Nephron progenitor cell (in vitro differentiated cells): ENCODE results near the gene FRMPD4.

Source experiments
- DNase-seq: peaks from one replicate; pipeline ENCODE4 v3.0.0; 2021
- H3K27ac Mint-ChIP-seq: 2 replicates; pipeline ENCODE4 v1.8.0; 2021; ENCODE audit warnings: mild to moderate bottlenecking, moderate library complexity, mixed read lengths
- H3K27me3 Mint-ChIP-seq: 2 replicates; pipeline ENCODE4 v1.8.0; 2021; ENCODE audit warnings: mild to moderate bottlenecking, low read depth, mixed read lengths; ENCODE audit not compliant: poor library complexity
- H3K36me3 Mint-ChIP-seq: 2 replicates; pipeline ENCODE4 v1.8.0; 2021; ENCODE audit warnings: low read depth, mixed read lengths
- H3K4me1 Mint-ChIP-seq: 2 replicates; pipeline ENCODE4 v1.8.0; 2021; ENCODE audit warnings: mixed read lengths
- H3K4me3 Mint-ChIP-seq: 2 replicates; pipeline ENCODE4 v1.8.0; 2021; ENCODE audit warnings: mild to moderate bottlenecking, moderate library complexity, mixed read lengths
- H3K9me3 Mint-ChIP-seq: 2 replicates; pipeline ENCODE4 v1.8.0; 2021; ENCODE audit warnings: mild to moderate bottlenecking, moderate library complexity, mixed read lengths
- TF ChIP-seq, protein P1 (sequence below): fragments of 200-600 bp; sonication (generic); IDR thresholded peaks from 2 replicates; pipeline ENCODE4 v1.5.0; 2021; ENCODE audit warnings: antibody characterized with exemption

Gene FRMPD4

DNA sequence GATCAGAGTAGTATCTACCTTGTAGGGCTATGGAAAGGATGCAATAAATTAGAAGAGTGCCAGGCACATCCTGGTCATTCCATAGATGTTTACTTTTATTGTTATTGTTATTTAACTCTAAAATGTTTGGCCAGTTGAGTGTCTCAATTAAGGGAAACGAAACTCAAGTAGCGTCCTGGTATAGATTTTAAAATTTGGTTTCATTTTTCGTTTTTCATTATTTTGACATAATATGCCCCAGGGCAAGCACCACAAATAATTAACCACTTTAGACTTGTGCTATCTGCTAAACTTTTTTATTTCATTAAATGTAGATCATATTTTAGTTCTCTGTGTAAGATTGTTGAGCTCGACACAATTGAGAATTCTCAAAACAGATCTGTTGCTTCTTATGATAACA lies 473.2 kb downstream of the FRMPD4 start:
- H3K4me3 Mint-ChIP-seq = no peak overlapping the region
- no peaks in the 10 kb centered on the region for H3K4me1 Mint-ChIP-seq
- H3K9me3 Mint-ChIP-seq = peaks cover 26% of the 10 kb centered on the region
- DNase-seq = no peak
- no peak overlapping the region for H3K27ac Mint-ChIP-seq
- H3K27me3 Mint-ChIP-seq = peaks cover 6% of the 10 kb centered on the region
- TF ChIP-seq, protein P1, sequence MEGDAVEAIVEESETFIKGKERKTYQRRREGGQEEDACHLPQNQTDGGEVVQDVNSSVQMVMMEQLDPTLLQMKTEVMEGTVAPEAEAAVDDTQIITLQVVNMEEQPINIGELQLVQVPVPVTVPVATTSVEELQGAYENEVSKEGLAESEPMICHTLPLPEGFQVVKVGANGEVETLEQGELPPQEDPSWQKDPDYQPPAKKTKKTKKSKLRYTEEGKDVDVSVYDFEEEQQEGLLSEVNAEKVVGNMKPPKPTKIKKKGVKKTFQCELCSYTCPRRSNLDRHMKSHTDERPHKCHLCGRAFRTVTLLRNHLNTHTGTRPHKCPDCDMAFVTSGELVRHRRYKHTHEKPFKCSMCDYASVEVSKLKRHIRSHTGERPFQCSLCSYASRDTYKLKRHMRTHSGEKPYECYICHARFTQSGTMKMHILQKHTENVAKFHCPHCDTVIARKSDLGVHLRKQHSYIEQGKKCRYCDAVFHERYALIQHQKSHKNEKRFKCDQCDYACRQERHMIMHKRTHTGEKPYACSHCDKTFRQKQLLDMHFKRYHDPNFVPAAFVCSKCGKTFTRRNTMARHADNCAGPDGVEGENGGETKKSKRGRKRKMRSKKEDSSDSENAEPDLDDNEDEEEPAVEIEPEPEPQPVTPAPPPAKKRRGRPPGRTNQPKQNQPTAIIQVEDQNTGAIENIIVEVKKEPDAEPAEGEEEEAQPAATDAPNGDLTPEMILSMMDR = no peak
- H3K36me3 Mint-ChIP-seq = no peaks in the 10 kb centered on the region

DNA sequence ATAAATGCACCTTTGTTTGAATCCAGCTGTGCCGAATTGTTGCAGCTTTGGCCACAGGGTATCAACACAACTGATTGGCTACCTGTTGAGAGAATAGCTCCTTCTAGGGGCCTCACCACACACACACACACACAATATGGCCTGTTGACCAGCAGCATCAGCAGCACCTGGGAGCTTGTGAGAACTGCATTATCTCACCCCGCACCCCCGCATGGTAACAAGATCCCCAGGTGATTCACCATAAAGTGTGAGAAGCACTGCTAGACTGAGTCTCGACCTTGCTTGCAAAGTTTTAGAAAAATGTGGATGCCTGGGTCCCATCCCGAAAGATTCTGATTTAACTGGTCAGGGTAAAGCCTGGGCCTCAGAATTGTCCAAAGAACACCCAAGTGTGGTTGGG lies 476.0 kb downstream of the FRMPD4 start:
- no peak for DNase-seq
- Mint-ChIP-seq H3K27me3 (no peaks in the 10 kb centered on the region), H3K27ac (no peak overlapping the region), H3K36me3 (no peaks in the 10 kb centered on the region), H3K9me3 (peaks cover 21% of the 10 kb centered on the region), H3K4me1 (no peaks in the 10 kb centered on the region), H3K4me3 (no peak overlapping the region)
- TF ChIP-seq, protein P1 = no peak

- H3K9me3 Mint-ChIP-seq = peaks cover 23% of the 10 kb centered on the region
Observed at GRCh38 chrX:12615061-12615460, 476.8 kb downstream of the FRMPD4 start.

DNA sequence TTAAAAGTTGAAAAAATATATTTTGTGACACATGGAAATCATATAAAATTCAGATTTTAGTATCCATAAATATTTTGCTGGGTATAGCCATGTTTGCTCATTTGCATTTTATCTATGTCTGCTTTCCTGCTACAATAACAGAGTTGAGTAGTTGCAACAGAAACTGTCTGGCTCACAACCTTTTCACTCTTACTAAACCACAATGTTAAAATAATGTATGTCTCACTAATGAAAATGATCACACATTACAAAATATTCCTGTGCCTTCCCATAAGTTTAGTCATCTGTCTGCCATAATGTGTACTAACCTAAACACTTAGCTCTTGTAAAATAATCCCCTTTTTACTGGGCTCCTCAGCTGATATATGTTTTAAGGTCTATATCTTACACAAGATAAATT lies 479.0 kb downstream of the FRMPD4 start:
- DNase-seq = no peak
- Mint-ChIP-seq H3K4me1 (no peaks in the 10 kb centered on the region), H3K27me3 (peaks cover 4% of the 10 kb centered on the region), H3K27ac (no peak overlapping the region), H3K4me3 (no peak overlapping the region), H3K9me3 (peaks cover 29% of the 10 kb centered on the region), H3K36me3 (no peaks in the 10 kb centered on the region)
- TF ChIP-seq, protein P1 = no peak

More at GRCh38 chrX:12615061-12615460, 476.8 kb downstream of the FRMPD4 start:
- TF ChIP-seq, protein P1 = no peak
- Mint-ChIP-seq H3K4me1 (no peaks in the 10 kb centered on the region), H3K36me3 (no peaks in the 10 kb centered on the region), H3K4me3 (no peak overlapping the region), H3K27ac (no peak overlapping the region), H3K27me3 (no peaks in the 10 kb centered on the region)
- no peak for DNase-seq

GRCh38 chrX:12647230-12647629 lies 509.0 kb downstream of the FRMPD4 start:
- Mint-ChIP-seq H3K9me3 (peaks cover 57% of the 10 kb centered on the region), H3K27me3 (peaks cover 3% of the 10 kb centered on the region), H3K36me3 (no peaks in the 10 kb centered on the region), H3K4me1 (no peaks in the 10 kb centered on the region), H3K4me3 (no peak overlapping the region), H3K27ac (no peak overlapping the region)
- TF ChIP-seq, protein P1 = no peak
- DNase-seq = no peak

DNA sequence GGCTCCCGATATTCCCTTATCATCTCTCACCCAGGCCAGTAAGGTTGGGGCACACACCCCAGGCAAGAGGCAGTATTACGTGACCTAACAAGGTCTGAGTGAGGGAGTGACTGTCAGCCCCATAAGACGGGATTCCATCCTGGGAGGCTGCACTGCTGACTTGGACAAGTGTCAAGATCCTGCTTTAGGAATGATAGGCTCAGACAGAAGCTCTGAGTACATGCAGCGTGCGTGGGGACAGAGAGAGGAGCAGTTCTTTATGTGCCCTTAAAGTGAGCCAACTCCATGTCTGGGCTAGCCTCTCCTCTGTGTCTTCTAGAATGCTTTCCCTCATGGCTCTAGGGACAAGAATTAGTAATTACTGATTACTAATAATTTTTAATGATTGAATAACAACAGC lies 510.7 kb downstream of the FRMPD4 start:
- Mint-ChIP-seq H3K9me3 (peaks cover 58% of the 10 kb centered on the region), H3K4me1 (no peaks in the 10 kb centered on the region), H3K27ac (no peak overlapping the region), H3K4me3 (no peak overlapping the region), H3K27me3 (peaks cover 3% of the 10 kb centered on the region), H3K36me3 (no peaks in the 10 kb centered on the region)
- DNase-seq = no peak
- TF ChIP-seq, protein P1 = no peak
